GOT3 (cell line): ENCODE data around the gene NCBP1.
"Not testable (repeated sequence)": the region's sequence is repeated elsewhere in the genome, so short reads cannot be mapped to it uniquely, and the experiment has no call there.

Experiments
- DNase-seq: peaks from one replicate; lab custom pipeline; 2025; ENCODE audit warnings: mixed read lengths; lab: John Stamatoyannopoulos, UW

Gene NCBP1, protein sequence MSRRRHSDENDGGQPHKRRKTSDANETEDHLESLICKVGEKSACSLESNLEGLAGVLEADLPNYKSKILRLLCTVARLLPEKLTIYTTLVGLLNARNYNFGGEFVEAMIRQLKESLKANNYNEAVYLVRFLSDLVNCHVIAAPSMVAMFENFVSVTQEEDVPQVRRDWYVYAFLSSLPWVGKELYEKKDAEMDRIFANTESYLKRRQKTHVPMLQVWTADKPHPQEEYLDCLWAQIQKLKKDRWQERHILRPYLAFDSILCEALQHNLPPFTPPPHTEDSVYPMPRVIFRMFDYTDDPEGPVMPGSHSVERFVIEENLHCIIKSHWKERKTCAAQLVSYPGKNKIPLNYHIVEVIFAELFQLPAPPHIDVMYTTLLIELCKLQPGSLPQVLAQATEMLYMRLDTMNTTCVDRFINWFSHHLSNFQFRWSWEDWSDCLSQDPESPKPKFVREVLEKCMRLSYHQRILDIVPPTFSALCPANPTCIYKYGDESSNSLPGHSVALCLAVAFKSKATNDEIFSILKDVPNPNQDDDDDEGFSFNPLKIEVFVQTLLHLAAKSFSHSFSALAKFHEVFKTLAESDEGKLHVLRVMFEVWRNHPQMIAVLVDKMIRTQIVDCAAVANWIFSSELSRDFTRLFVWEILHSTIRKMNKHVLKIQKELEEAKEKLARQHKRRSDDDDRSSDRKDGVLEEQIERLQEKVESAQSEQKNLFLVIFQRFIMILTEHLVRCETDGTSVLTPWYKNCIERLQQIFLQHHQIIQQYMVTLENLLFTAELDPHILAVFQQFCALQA

DNA sequence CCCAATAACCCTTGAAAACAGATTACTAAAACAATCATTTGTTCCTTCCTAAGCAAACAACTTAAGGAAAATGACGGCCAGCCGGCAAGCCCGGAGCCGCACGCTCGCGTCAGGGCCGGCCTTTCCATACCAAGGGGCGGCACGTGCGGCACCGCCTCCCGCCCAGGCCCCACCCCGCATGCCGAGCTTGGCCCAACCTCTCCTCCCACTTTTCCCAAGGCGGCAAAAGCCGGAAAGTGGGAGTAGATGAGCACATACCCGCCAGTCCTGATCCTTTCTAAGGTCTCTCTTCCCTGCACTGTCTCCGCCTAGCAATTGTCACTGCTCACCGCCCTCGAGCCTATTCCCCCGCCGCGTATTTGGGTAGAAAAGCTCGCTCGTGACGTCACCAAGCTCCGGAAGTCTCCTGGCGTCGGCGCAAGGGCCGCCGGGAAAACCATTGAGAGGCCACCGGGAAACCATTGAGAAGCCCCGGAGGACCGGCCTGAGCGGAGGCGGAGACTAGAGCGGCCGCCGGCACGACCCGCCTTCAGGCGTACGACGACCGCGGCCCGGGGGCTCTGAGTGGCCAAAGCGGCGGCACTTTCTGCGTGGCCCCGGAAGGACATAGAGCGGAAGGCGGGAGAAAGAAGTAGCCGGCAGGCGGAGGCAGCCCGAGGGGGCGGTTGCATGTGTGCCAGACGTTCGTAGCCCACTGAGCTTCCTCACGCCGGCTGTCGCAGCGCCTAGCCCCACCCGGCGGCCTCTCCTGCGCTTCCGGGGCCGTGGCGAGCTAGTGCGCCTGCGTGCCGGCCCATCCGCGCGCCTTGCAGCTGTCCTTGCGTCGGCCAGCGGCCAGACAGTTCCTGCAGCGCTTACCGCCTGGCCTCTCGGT lies at the start of gene NCBP1, which contains the start of gene TSTD2:
Gene NCBP1, plus strand, starts transcription at position 837 of the 874 bp plus-strand sequence. CDS start 61 bp downstream, outside the sequence.
Gene TSTD2, minus strand, starts transcription at position 384 of the 874 bp plus-strand sequence. CDS start 5,806 bp downstream, outside the sequence.
- DNase-seq, result peak; percentile 74

DNA sequence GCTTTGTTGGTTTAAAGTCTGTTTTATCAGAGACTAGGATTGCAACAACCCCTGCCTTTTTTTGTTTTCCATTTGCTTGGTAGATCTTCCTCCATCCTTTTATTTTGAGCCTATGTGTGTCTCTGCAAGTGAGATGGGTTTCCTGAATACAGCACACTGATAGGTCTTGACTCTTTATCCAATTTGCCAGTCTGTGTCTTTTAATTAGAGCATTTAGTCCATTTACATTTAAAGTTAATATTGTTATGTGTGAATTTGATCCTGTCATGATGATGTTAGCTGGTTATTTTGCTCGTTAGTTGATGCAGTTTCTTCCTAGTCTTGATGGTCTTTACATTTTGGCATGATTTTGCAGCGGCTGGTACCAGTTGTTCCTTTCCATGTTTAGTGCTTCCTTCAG lies 48.8 kb upstream of the NCBP1 start:
- not testable (repeated sequence) for DNase-seq

DNA sequence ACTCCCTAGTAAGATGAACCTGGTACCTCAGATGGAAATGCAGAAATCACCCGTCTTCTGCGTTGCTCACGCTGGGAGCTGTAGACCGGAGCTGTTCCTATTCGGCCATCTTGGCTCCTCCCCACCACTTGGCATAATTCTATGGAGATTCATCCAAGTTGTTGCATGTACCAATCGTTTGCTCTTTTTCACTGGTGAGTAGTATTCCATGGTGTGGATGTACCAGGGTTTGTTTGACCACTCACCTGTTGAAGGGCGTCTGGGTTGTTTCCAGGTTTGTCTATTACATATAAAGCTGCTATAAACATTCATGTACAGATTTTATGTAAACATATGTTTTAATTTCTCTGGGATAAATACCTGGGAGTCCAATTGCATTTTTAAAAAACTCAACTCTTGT lies 46.7 kb upstream of the NCBP1 start:
- DNase-seq, result not testable (repeated sequence)

DNA sequence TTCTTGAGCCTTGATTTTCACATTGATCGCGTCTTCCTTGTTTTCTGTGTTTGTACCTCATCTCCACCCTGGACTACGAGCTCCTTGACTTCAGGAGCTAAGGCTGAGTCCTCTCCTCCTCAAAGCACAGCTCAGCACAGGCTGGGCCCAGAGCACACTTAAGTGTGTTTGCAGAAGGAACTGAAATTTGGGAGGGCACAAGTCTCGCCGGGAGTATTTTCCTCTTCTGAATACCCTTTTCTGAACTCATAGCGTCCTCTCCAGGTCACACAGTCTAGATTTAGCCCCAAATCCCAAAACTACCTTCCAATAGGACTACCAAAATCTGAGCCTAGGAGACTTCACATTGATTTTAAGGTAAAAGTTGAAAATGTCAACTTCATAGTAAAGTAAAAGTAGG lies 42.1 kb upstream of the NCBP1 start:
- DNase-seq, result no peak

DNA sequence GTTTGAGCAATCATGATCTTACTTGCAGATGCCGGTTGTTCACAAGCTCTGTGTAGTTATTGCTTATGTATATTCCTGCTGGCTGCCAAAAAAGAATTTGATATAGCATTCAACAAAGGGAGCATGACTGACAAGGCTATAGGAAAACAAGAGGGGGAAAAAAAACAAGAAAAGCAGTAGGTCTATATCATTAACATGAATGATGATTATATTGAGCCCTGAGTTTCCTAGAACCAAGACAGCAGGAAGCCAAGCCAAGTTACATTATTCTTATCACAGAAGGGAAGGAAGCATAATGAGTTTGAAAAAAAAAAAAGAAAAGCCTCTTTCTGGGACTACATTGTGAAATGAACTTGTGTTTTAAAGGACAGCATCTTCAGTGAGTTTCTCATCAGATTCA lies 41.5 kb upstream of the NCBP1 start:
- DNase-seq, result no peak

DNA sequence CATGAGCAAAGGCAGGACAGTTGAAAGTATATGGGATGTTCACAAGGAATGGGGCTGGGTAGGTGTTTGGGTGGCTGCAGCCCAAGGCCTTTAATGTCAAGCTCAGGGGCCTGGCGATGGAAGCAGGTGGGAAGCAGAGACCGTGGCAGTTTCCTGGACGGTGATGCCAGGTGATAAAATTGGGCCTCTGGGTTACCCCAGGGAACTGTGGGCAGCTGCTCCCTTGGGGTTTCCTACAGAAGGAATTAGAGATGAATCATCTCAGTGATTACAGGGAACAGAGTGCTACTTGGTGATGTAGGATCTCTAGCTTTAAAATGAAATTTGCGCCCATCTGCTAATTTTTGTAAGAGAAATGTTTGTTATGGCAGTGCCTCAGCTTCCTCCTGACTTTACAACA lies 39.7 kb upstream of the NCBP1 start:
- DNase-seq, result no peak

DNA sequence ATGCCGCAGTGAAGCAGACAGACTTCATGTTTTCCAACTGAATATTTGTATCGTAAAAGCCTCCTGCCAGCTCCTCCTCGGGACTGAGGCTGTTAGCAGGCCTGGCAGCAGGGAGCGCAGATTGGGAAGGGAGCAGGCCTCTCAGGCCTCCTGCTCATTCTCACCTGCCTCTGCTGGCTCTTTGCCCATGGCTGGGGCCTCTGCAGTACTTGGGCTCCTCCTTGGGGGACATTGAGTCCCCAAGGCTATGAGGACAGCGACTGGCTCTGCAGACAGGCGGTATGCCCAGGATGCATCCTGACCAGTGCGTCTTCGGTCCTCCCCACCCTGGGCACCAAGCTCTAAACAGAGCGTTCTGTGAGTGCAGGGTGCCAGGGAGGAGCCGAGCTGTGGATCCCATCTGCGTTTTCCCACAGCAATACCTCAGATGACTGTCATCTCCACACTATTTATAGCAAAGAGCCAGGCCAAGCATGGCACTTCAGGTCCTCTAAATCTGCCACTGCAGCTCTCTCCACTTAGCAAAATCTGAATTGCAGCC lies 39.2 kb upstream of the NCBP1 start:
- DNase-seq, result no peak

DNA sequence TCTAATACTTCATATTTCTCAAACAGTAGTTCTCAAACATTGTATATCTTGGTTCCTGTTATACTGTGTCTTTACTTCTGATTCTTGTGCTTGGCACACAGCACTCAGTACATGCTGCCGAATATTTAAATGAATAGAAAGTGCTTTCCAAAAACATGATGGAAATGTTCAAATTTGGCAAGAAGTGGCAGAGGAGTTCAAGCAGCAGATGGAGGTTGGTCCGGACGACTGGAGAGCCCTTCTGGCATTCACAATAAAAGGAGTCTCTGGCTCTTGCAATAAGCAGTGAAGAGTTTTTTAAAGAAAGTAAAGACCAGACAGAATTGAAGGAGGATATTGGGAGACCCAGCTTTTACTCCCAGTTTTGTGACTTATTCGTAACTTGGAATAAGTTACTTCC lies 36.7 kb upstream of the NCBP1 start:
- no peak for DNase-seq

DNA sequence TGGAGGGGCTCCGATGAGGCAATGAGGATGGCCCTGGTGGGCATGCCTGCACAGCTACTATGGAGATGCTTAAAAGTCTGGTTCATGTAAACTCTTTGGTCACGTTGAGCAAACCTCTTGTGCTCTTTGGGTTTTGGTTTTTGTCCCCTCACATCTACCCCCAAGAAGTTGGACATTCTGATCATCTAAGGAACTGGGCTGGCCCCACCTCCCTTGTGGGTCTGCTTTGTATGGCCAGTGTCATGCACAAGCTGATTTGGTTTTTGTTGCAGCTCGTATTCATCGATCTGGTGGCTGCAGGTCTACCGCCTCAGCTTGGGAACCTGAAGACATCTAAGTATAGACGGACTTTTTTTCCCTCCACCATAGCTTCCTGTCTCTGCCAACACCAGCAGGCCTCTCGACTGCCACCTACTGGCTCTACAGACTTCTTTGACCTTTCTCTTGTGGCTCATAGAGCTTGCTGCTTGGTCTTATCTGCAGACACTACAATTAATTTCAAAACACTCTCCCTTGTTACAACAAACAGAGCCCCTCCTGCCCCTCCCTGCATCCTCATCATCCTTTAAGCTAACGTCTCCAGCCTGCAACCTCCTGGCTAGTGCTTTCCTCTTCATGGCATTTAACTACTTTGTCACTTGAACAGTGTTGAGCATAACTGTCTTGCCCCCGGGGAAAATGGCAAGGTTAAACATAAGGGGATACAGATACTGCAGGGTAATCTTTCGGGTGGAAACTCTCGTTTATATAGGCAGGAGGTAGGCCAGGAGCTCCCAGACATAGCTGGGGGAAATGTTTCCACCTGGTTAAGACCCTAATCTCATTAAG lies 34.9 kb upstream of the NCBP1 start:
- no peak for DNase-seq

DNA sequence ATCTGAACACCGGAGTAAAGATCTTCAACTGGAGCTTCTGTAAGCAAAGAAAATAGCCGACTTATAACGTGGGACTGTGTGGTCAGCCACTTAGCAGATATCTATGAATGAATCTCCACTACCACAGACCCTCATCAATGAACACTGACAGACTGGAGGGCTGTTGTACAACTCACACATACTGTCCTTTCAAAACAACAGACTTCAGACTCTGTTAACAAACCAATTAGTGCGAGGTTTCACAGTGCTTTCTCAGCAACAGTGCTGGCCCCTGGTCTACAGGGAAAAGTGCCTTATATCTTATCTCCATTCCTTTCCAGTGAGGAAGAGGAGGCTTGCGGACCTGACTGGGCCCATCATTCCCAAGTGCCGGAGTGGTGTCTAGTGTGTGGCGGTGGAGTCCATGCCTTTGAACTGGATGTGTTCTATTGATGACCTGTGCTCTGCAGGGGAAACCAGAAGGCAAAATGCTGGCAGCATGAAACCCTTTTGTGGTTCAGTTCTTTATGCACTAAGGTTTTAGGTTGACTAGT lies 34.2 kb upstream of the NCBP1 start:
- DNase-seq, result no peak

DNA sequence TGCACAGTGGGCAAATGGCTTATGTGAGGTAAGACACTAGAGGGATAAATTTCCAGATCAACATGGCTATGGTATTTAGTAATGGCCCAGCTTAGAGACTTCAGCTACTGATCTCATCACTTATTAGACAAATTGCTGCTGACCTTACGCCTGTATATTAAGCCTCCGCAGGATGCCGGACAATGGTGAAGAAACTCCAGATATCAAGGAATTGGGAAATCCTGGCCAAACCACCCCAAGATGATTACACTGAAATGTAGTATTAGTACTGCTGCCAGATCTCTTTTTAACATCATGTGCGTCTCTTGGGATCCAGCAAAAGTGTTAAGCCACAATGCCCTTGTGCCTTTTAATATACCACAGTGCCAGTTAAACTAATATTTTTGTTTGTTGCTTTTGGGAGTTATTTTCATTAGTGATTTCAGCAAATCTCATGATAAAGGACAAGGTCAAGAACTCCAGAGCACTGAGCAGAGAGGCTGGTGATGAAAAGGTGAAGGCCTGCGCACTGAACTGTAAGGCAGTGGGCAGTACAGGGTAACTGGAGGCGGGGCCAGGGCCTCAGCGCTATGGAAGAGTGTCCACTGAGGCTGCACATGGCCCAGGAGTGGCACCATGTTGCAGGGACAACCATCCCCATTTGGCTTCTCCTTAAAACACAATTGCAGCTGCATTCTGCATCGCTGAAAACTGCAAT lies 32.9 kb upstream of the NCBP1 start:
- no peak for DNase-seq

DNA sequence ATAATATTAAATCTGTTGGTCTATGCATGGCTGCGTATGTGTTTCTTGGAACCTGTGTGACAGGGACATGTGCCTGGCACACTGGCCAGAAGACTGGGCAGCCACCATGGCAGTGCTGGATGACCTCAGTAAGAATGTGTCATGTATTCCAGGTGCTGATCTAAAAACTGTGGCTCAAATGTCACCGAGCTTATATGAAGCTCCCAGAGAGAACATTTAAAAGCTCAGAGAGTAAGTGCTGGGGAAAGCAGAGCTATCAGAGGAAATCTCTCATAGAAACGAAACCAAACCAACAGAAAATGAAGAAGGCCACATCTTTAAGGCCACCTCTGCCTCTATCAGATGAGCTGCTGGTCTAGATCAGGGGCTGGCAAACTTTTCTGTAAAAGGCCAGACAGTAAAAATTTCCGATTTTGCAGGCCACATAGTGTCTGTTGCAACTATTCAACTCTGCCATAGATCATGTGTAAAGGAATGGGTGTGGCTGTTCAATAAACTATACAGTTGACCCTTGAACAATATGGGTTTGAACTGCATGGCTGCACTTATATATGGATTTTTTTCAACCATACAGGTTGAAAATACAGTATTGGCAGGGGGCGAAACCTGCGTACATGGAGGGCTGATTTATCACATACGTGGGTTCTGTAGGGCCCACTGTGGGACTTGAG lies 32.3 kb upstream of the NCBP1 start:
- no peak for DNase-seq

DNA sequence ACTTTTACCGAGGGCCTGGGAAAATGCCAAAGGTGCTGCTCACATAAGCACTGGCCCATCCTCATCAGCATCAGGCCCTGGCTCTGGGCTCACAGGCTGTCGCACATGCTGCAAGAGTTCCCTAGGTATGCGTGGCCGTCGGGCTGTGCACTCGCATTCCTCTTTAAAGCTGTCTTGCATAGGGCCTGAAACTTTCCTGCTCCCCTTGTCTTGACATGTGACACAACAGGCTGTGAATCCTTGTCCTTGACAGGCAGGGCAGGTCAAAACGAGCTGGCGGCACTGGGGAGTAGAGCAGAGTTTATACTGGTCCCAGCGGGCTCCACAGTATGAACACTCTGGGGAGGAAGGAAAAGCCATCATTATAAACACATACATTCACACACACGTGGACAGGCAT lies 31.2 kb upstream of the NCBP1 start:
- DNase-seq, result no peak

DNA sequence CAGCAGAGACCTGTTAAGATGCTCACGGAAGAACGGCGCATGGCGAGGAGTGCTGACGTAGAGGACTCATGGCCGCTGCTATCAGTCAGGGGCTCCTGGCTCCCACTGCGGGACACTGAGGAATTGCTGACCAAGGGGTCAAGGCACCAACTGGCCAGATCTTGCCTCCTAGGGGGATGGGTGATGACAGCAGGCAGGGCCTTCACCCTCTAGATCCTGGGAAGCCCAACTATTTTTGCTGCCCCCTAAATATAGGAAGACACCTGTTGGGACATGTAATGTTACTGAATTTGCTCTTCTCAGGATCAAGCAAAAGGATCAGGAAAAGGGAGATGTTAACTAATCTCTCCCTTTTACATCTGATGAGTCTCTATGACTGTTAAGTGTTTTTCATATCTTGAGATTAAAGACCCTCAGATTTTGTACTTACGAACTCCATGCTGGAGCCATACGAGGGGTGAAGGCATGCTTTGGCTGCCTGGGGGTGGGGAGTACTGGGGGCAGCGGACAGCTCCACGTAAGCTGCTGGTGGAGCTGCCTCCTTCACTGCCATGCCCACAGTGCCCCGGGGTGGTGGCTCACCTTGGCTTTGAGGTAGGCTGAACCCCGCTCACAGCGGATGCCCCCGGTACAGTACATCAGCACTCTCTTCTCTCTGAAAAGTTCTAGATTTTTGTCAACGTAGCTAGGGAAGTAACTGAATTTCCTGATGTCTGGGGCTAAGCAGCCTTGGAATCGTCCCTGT lies 28.5 kb upstream of the NCBP1 start:
- no peak for DNase-seq

DNA sequence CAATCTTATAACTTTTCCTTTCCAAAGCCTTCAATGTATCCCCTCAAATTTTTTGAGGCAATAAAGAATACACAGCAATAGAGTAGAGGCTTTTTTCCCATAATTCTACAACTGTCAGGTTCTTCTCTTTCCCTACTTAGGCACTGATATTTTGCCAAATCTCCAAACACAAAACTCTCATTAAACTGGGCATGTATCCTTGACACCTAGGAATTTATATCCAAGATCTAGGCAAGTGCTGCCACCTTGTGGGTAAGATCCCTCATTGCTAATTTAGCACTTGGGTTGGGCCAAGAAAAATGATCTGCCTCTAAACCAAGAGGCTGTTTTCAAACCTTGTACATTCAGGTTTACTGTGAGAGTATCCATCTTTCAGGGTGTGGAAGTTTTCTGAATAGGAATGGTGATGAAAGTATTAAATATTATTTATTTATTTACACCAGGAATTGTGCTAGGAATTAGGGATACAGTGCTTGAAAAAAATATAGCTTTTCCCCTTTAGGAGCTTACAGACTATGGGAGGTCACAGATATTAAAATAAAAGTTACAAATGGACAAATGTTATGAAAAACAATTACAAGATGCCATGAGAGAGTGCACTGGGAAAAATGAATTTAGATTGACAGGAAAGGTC lies 18.1 kb upstream of the NCBP1 start:
- DNase-seq, result no peak

DNA sequence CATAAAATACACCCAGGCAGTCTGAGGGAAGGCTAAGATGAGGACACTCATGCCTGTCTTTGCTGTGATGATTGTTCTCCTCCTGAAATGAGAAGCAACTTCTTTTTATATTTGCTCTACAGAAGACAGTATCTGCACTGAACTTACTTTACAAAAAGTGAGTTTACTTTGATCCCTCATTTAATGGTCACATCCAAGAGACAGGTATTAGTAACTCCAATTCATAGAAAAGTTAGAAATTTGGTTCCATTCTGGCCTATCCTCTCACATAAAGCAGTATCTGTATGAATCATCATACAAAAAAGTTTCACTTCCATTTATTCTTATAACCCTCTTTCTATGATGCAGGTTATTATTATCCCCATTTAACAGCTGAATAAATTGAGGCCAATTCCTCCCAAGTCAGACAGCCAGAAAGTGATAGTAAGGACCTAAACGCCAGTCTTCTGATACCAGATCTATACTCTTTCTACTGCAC lies 15.6 kb upstream of the NCBP1 start:
- no peak for DNase-seq

DNA sequence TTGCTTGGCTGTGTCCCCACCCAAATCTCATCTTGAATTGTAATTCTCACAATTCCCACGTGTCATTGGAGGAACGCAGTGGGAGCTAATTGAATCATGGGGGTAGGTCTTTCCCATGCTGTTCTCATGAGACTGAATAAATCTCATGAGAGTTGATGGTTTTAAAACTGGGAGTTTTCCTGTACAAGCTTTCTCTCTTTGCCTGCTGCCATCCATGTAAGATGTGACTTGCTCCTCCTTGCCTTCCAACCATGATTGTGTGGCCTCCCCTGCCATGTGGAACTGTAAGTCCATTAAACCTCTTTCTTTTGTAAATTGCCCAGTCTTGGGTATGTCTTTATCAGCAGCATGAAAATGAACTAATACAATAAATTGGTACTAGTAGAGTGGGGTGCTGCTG lies 13.6 kb upstream of the NCBP1 start:
- DNase-seq, result not testable (repeated sequence)

DNA sequence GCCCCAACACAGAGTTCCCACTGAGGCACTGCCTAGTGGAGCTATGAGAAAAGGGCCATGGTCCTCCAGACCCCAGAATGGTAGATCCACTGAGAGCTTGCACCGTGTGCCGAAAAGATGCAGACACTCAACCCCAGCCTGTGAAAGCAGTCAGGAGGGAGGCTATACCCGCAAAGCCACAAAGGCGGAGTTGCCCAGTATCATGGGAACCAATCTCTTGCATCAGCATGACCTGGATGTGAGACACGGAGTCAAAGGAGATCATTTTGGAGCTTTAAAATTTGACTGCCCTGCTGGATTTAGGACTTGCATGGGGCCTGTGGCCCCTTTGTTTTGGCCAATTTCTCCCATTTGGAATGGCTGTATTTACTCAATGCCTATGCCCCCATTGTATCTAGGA lies 11.1 kb upstream of the NCBP1 start:
- DNase-seq, result not testable (repeated sequence)
